22Rv1 (cell line): ENCODE measurements around the gene PID1.

ENCODE experiments used
- ZFX ChIP-seq: fragments of 450-650 bp; IDR thresholded peaks from 2 replicates; pipeline ENCODE4 v1.6.1; 2017; ENCODE audit warnings: antibody characterized with exemption, borderline replicate concordance
- TF ChIP-seq, protein P1 (sequence below): fragments of 450-650 bp; IDR thresholded peaks from 2 replicates; pipeline ENCODE4 v1.5.1; 2017; ENCODE audit warnings: mild to moderate bottlenecking

DNA sequence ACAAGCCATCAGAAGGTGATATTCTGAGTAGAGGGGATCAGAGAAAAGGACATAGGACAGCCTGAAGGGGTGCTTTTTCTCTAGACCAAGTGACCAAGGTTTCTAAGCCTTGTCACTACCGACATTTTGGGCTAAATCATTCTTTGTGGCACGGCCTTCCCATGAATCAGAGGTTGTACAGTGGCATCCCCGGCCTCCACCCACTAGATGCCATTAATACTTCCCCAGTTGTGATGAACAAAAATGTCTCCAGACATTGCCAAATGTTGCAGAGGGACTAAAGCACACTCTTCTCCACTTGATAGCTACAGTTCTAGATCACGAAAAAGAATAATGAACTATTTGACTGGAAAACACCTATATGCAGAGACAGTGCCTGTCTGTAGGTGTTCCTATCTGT, 143.6 kb downstream of the PID1 start:
- TF ChIP-seq, protein P1, sequence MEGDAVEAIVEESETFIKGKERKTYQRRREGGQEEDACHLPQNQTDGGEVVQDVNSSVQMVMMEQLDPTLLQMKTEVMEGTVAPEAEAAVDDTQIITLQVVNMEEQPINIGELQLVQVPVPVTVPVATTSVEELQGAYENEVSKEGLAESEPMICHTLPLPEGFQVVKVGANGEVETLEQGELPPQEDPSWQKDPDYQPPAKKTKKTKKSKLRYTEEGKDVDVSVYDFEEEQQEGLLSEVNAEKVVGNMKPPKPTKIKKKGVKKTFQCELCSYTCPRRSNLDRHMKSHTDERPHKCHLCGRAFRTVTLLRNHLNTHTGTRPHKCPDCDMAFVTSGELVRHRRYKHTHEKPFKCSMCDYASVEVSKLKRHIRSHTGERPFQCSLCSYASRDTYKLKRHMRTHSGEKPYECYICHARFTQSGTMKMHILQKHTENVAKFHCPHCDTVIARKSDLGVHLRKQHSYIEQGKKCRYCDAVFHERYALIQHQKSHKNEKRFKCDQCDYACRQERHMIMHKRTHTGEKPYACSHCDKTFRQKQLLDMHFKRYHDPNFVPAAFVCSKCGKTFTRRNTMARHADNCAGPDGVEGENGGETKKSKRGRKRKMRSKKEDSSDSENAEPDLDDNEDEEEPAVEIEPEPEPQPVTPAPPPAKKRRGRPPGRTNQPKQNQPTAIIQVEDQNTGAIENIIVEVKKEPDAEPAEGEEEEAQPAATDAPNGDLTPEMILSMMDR: no peak
- no peak for TF ChIP-seq ZFX
